ENCODE data around the gene OSBPL6.

DNA sequence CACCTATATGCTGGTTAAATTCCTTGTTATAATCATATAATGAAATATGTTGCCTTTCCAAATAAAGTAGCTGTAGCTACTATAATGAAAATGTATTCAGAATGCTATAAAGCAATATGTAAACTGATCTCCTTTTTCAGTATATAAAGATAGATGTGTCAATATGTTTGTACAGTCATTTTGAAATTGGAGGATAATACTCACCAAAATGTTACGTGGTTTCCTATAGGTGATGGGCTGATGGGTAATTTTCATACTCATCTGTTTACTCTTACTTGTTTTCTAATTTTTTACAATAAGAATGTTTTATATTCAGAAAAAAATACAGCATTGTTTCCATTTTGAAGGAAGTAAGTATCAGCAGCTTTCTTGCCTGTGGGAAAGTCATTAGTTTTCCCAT is 186.5 kb downstream of the OSBPL6 start:
- TF ChIP-seq, protein P1, sequence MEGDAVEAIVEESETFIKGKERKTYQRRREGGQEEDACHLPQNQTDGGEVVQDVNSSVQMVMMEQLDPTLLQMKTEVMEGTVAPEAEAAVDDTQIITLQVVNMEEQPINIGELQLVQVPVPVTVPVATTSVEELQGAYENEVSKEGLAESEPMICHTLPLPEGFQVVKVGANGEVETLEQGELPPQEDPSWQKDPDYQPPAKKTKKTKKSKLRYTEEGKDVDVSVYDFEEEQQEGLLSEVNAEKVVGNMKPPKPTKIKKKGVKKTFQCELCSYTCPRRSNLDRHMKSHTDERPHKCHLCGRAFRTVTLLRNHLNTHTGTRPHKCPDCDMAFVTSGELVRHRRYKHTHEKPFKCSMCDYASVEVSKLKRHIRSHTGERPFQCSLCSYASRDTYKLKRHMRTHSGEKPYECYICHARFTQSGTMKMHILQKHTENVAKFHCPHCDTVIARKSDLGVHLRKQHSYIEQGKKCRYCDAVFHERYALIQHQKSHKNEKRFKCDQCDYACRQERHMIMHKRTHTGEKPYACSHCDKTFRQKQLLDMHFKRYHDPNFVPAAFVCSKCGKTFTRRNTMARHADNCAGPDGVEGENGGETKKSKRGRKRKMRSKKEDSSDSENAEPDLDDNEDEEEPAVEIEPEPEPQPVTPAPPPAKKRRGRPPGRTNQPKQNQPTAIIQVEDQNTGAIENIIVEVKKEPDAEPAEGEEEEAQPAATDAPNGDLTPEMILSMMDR (IDR thresholded peaks at IDR 0.05), result no peak
- TF ChIP-seq, protein P2, sequence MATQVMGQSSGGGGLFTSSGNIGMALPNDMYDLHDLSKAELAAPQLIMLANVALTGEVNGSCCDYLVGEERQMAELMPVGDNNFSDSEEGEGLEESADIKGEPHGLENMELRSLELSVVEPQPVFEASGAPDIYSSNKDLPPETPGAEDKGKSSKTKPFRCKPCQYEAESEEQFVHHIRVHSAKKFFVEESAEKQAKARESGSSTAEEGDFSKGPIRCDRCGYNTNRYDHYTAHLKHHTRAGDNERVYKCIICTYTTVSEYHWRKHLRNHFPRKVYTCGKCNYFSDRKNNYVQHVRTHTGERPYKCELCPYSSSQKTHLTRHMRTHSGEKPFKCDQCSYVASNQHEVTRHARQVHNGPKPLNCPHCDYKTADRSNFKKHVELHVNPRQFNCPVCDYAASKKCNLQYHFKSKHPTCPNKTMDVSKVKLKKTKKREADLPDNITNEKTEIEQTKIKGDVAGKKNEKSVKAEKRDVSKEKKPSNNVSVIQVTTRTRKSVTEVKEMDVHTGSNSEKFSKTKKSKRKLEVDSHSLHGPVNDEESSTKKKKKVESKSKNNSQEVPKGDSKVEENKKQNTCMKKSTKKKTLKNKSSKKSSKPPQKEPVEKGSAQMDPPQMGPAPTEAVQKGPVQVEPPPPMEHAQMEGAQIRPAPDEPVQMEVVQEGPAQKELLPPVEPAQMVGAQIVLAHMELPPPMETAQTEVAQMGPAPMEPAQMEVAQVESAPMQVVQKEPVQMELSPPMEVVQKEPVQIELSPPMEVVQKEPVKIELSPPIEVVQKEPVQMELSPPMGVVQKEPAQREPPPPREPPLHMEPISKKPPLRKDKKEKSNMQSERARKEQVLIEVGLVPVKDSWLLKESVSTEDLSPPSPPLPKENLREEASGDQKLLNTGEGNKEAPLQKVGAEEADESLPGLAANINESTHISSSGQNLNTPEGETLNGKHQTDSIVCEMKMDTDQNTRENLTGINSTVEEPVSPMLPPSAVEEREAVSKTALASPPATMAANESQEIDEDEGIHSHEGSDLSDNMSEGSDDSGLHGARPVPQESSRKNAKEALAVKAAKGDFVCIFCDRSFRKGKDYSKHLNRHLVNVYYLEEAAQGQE (IDR thresholded peaks at IDR 0.05; ENCODE audit: insufficient read depth in 1 of 2, low read depth in 2 of 2, low read length in 1 of 2), result no peak
- TF ChIP-seq SIN3A (IDR thresholded peaks at IDR 0.05; ENCODE audit: borderline replicate concordance, insufficient read depth, low read depth, low read length), result no peak

Measured in Panc1 (cell line).